Stimulated activated naive CD4-positive, alpha-beta T cell treated with Interleukin-2 at 50 U/mL for 16 hours (primary cell): ENCODE data around the gene FAM47E.
"Not testable (repeated sequence)": the region's sequence is repeated elsewhere in the genome, so short reads cannot be mapped to it uniquely, and the experiment has no call there.

Source experiments
- DNase-seq: peaks from one replicate; lab custom pipeline; 2025; lab: John Stamatoyannopoulos, UW

FAM47E gene

DNA sequence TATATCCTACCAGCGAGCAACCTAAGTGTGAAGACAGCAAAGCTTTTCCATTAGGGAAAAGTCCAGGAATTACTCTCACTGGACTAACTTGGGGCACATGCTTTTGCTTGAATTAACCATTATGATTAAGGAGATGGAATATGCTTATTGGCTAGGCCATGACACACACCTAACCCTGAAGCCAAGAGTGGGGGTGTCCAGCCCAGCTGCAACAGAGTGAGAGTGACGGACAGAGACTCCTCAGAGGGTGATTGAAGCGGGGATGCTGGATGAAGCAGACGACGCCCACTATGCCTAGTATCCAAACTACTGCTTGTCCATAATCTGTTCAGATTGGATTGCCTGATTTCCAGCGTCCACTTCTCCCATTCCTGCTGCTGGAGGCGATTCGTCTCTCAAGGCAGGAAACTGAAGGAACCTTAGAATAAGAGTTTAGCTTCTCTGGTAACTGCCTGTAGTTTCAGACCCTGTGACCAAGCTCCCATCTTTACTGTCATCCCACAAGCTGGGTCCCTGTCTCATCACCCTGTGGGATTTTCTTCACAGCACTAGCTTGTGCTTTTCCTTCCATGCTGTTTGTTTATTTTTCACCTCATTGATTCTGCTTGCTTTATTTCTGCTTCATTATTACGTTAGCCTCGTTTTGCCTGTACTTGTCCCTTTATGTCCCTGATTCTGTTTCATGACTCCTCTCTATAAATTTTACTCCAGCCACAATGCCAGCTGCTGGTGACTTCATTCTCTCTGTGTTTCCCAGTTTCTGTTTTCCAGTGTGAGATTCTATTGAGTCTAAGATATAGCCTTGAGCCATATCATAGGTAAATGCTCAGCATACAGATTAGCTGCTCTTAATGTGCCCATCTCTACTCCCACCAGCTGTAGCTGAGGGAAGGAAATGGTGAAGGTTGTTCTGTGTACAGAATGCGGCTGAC is 19.0 kb downstream of the FAM47E start:
- no peak for DNase-seq

DNA sequence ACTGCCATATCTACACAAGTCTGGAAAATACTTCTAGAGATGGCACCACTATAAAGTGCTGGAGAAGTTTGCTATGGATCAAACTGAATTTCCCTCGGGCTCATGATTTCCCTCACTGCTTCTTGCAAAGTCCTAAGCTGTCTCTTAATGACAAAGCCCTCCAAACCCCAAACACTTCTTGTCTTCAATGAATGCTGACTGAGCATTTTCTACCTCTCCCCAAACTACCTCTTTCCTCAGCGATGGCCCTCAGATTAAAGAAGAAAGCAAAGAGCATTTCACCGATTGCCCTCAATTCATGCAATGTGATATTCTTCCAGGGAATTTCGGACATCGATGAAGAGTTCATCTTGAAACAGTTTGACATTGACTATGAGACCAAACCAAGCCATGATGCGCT is 19.7 kb downstream of the FAM47E start:
- DNase-seq = no peak

DNA sequence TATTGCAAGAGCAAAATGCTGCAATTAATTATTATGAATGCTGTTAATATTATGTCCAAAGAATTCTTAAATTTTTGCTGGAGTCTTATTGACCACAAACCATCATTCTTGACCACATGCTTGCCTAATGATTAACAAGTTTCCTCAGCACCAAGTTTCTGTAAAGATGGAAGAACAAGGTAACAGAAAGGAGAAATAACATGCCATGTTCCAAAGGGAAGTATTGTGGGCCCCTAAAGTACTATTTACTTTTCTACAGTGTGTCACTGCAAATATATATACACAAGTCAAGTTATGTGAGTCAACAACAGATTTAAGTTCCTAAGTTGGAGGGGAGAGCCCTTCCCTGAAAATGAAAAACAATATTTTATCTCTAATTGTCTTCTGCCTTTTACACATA is 20.6 kb downstream of the FAM47E start:
- DNase-seq = no peak

DNA sequence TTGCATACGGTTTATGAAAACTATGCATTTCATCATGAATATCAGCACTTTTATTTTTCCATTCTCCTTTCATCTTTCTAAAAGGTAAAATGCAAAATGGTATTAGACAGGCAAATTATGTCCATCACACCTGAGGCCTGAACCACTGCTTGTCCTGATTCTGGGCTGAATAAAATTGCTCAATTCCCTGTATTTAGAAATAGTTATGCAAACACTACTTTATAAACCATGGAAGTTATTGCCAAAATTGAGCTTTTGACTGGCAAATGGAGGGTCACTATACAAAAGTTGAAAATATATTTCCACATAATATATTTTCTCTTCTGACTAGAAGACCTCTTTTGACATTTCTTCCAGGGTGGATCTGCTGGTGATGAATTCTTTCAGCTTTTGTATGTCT is 21.1 kb downstream of the FAM47E start:
- no peak for DNase-seq

DNA sequence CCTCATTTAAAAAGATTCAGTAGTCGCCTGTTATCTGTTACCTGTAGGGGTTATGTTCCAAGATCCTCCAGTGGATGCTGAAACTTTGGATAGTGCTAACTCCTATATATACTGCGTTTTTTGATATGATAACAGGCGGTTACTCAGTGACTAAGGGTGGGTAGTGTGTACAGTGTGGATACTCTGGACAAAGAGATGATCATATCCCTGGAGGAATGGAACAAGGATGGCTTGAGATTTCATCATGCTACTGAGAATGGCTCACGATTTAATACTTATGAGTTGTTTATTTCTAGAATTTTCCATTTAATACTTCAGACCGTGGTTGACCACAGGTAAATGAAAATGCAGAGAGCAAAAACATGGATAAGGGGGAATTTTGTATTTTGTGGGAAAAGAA is 21.5 kb downstream of the FAM47E start:
- DNase-seq = no peak

DNA sequence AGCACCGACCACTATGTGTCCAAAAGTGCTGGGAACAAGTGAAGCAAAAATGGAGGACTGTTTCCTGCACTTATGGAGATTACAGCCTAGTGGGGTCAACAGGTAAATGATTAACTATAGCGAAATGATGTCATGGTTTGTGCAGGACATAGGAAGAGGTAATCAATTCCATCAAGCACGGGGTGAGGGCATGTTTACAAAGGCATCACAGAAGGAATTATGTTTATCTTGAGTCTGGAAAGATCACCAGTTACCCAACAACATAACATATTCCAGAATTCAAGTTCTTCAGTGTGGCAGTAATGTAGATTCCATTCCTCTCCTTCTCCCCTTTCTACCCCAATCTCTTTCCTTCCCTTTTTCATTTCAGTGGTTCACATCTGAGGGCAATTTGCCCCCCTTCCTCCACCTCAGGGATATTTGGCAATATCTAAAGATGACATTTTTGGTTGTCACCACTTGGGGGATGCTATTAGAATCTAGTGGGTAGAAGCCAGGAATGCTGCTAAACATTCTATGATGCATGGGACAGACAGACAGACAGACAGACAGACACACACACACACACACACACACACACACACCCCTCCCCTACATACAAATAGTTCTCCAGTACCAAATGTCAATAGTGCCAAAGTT is 24.1 kb downstream of the FAM47E start:
- DNase-seq = no peak

DNA sequence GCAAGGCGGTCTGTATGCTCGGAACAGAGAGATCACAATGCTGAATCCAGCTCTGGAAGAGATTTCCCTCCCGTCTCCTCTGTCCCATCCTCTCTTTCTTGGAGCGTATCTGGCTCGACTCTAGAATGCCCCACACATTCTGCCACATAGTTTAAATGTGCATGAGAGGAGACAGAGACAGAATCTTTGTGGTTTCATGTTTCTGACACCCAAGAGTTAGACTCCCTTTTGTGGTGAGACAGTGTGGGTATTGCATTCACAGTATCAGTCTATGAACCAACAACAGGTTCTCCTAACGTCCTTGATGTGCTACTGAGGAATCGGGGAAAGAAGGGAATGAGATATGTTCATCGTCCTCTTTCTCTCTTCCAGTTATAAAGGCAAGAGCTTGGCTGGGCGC is 25.3 kb downstream of the FAM47E start:
- DNase-seq = no peak

DNA sequence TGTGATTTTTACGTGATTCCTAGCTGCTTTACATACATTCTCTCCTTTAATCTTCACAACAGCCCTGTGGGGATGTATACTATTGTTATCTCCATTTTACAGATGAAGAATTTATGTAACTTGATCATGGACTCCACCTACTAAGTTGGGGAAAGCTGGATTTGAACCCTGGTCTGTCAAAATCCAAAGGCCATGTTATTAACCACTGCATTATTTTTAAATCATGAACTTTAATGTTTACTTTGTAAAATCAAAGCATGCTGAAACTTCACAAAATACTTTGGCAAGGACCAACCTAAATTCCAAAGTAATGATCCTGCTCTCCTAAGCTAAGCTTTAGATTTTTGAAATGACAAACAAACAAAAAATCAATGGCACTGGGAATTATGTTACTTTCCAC is 26.1 kb downstream of the FAM47E start:
- no peak for DNase-seq

DNA sequence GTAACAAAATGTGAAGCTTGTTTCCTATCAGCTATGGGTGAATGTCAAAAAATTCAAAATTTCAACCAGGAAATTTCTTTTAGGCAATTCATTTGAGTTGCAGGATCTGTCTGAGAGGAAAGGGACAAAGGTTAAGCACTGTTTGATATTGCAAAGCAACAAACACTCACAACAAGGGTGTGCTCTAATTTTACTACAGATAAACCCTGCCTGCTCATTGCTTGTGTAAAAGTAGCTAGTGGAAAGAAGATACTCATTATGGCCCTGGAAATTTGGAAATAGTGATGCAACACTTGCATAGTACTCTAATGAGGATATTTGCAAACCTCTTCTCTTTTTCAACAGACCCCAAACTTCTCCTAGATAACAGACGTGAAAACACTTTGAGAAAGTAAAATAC is 27.1 kb downstream of the FAM47E start:
- DNase-seq = no peak

DNA sequence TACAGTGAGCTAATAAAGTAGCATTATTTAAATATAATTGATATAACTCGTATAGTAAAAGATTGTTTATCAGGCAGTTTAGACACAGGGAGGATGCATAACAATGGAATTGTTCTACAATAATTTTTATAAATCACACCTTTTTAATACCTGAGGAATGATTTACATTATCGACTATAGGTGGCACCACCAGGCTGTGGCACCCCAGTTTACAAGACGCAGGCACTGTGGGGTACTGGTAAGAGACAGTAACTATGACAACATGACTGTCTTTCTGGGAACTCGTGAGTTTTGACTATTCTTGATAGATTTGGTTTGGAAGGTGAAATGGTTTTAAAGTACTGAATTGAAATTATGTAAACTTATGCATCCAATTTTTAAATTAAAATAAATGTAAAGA is 27.9 kb downstream of the FAM47E start:
- no peak for DNase-seq

DNA sequence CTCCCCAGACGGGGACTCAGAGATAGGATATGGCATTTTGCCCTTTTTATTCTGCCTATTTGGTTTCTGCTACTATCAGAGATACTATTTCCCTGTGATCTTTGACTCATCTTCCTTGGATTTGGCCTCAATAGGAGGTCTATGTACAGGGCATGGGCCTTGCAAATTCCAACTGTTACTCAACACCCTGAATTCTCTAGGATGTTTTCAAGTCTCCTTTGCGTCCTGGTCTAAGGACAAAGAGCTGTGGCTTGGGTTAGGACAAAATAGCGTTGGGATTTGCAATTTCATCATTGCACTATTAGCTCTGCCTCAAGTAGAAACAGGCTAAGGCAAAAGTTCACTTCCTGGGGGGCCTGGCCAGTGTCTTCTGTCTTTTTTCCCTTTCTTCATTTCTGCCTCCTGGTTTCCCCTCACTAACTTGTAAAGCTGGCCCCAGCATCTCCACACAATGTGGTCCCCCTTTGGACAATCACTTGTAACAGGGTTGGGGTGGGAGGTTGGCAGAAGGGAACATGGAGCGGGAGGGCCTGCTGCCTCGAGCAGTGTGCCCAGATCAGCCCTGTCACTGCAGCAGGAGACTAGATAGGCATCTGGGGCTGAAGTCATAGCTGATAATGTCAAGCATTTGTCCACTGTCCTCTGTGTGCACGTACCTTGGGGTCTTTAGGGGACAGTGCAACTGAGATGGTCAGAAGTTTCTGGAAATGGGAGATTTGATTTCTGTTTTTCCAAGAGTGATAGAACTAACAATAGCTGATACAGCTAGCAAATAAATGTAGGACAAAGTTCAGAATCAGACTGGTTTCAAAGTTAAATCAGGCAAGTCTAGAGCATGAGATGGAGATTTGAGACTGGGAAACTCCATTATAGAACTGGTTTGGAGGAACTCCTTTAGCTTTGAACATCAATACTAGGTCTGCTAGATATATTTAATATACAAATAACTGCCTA is 29.2 kb downstream of the FAM47E start:
- no peak for DNase-seq

DNA sequence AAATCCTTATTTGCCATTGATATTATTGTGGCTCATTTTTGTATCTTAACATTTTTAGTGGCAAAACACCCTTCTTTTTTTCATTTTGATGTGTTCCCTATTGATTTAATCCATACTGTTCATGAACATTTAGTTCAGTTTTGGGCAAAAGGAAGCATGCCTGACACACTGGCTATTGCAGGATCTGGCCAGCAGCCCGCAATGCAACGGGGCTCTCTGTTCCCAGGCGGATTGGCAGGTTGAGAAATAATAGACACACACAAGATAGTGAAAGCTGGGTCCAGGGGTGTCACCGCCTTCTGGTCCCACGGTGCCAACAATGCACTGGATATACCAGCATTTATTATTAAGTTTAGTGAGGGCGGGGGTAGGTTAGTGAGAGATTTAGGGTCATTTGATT is 30.1 kb downstream of the FAM47E start:
- not testable (repeated sequence) for DNase-seq

DNA sequence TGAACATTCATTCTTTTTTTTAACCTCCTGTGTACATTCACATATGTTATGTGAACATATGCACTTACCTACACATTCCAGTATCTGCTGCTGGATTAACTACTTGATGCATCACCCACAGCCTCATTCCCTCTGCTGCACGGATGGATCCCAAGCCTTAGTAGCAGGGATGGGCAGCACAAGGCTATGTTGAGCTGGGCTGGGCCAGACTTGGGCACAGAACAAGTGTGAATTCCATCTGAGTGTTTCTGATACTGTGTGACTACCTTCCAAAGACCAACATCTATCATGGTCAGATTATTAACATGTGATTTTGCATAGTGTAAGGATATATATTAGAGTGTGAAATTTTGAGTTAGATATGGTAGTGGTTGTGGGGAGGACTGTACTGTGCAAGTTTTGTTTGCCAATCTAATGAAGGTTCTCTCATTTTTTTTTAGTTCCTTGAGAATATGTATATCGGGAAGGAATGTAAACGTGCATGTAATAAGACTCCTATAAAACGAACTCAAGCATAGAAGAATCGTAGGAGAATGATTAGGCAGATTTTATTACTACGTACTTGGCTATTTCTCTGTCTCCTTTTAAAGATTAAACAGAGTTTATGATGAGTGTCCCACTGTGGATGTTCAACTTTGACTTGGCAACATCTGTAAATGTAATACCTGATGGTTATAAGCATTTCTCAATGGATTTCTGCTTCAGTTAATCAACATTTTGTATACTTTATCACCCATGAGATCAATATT is 31.6 kb downstream of the FAM47E start:
- no peak for DNase-seq

DNA sequence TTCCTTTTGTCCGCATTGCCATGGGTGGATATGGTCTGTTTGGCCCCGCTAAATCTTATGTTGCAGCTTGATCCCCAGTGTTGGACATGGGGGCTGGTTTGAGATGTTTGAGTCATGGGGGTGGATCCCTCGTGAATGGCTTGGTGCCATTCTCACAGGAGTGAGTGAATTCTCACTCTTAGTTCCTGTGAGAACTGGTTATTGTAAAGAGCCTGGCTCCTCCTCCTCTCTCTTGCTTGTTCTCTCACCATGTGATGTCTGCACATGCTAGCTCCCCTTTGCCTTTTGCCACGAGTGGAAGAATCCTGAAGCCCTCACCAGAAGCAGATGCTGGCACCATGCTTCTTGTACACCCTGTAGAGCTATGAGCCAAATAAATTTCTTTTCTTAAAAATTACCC is 32.4 kb downstream of the FAM47E start:
- no peak for DNase-seq

DNA sequence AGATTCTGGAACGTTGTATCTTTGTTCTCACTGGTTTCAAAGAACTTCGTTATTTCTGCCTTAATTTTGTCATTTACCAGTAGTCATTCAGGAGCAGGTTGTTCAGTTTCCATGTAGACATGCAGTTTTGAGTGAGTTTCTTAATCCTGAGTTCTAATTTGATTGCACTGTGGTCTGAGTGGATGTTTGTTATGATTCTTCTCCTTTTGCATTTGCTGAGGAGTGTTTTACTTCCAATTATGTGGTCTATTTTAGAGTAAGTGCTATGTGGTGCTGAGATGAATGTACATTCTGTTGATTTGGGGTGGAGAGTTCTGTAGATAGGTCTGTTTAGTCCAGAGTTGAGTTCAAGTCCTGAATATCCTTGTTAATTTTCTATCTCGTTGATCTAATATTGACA is 36.3 kb downstream of the FAM47E start:
- not testable (repeated sequence) for DNase-seq

DNA sequence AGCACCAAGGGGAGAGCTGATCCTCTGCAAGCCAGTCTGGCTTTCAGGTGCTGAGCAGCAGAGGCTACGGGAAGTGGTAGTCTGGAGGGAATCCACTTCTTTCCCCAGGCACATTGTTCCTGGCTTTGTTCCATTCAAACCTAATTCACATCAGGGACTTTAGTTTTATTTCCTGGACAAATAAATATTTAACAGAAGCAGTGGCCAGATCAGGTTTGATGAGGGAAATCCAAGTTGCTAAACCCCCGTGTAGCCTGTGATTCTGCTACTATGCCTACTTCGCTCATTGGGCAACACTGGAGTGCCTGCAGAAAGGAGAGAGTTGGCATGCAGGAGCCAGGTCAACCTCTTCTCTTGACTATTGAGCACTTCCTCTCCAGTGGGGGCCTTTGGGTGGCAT is 41.2 kb downstream of the FAM47E start:
- DNase-seq = no peak

DNA sequence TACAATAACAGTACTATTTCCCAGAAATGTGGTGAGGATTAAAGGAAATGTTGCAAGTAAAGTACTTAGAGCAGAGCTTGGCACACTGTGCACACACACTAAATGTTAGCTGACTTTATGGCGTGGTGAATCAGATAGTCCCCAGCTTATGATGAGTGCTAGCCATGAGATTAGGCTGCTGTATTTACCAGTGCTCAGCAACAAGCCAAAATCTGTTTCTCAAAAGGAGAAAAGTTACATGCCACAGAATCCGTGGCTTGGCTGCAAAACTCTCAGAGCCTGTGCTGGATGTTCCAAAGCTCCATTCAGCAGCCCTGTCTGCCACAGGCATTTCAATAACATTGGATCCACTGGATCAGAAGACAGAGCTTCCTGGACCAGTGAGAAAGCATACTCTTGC is 42.3 kb downstream of the FAM47E start:
- DNase-seq = no peak

DNA sequence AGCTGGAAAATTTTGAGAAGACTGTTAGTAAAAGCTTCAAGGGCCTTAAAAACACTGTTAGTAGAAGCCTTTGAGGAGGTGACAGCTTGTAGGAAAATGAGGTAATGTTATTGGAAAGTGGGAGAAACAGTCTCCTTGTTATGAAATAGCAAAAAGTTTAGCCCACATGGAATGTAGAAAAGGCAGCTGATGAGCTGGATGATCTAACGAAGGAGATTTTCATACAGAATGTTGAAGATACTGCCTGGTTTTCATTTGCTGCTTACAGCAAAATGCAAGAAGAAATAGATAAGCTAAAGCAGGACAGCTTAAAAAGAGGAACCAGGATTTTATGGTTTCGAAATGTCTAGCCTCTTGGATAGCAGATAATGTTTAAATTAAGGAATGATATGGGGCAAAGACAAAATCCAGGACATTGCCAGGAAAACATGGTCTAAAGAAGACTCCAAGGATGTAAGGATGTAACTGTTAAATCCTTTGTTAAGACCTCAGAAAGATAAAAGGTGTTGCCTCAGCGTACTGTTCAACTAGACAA is 44.8 kb downstream of the FAM47E start:
- DNase-seq = no peak

DNA sequence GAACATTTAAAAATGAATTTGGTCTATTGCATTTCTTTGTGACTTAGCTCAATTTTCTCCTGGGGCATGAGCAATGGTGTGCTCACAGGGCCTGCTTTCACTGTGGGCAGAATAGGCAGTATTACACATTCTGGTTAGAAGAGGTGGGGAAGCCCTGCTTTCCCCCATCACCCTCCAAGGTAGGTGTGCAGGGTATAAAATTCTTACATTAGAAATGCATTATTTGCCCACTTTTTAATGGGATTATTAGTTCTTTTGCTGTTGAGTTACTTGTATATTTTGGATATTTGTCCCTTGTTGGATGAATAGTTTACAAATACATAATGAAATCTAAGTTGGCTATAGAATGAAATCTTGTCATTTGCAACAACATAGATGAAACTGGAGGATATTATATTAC is 46.7 kb downstream of the FAM47E start:
- DNase-seq = no peak

DNA sequence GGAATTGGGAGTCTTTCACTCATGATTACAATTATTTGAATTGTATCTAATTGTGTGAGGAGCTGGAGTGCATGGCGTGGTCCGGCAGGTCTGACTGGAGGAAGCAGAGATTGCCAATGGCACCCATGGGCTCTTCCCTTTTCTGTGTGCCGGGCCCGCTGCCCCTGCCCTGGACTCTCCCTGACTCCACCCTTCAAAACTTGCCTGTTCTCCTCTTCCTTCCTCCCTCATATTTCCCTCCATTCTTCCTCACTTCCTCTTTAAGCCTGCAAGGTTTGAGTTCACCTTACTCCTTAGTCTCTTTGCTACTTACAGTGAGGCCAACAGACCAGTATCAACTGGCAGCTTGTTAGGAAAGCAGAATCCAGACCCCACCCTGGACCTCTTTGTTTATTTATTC is 48.5 kb downstream of the FAM47E start:
- DNase-seq = no peak

DNA sequence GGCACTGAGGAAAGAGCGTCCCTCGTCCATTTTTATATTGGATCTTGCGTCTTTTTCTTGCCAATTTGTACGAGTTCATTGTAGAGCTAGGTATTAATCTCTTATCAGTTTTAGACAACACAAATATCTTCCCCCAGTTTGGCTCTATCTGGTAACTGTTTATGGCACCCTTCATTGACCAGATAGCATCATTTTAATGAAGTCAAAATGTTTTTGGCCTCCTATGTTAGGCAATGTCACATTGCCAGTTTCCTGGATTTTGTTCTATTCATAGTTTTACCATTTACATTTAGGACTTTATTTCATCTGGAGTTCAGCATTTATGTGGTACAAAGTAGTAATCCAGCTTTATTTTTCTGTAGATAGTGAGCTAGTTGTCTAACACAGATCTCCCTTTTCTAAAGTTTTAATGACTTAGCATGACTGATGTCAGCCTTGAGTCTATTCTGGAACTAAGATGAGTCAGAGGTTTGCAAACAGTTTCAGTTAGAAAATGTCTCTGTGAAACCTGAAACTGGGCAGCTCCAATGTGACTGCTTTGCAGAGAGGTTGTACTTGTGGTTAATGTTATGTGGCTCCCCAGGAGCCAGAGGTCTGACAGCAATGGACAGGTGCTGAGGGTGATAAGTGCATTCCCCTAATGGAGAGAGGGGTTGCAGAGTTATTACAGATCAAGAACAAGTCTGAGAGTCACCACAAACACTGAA is 49.7 kb downstream of the FAM47E start:
- peak; percentile 23 for DNase-seq
